Stimulated activated CD8-positive, alpha-beta memory T cell treated with anti-CD3 and anti-CD28 coated beads, Interleukin-4, amount 100 ng/mL, for 24 hours (primary cell): ENCODE measurements around the gene ACOX2.

Experiments used
- DNase-seq: peaks from one replicate; pipeline ENCODE4 v3.0.0-alpha.2; 2020; ENCODE audit warnings: low read depth

The ACOX2 gene

DNA sequence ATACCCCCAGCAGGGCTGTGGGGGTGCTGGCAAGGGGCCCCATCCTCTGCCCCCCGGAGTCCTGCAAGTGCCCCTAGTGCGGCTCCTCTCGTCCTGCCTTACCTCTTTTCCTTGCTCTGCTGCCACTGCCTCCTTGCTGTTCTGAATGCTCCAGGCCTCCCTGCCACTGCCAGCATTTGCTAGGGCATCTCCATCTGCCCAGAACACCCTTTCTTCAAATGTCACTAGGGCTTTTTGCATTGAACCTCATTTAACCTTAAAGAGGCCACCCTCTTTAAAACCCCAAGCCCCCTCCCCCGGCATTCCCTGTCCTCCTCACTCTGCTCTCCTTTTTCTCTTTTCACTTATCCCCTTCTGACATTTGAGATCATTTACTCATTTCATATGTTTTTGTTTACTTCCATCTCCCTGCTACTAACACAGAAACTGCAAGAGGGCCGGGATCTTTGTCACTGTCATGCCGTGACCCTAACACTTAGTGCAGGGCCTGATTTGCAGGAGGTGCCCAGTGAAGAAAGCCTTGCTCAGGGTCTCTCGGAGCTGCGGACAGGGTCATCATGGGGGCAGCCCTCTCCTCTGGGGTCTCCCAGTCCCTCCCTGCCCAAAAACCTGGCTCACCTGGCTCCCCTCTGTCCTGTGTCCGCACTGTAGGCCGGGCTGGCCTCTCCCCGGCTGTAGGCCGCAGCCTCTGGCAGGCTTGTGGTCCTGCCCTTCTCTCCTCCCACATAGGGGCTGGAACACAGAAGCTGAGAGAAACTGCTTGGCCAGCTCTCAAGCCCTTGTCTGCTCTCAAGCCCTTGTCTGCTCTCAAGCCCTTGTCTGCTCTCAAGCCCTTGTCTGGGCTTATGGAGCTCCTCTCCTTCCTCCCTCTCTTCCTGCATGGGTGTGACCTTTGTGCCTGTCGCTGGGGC lies at the start of gene ACOX2:
Gene ACOX2, minus strand, starts transcription at position 690 of the 911 bp plus-strand sequence. CDS start 2,084 bp downstream, outside the sequence.
- no peak for DNase-seq

DNA sequence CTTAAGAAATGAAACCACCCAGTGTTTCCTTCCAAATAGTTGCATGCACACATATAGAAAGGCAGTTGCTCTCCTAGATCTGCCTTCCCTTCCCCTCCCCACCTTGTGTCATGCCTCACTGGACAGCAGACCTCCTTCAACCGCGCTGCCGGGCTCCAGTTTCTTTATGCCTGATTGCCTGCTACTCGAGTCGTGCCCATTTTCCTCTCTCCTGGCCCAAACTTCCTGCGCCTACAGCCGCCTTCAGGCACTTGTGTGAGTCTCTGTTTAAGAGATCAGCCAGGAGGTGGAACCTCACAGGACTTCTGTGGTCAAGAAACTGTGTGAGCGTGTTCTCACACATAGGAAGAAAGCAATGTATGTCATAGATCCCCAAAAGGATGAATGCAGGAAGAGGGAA lies 49.0 kb upstream of the ACOX2 start:
- DNase-seq: no peak

DNA sequence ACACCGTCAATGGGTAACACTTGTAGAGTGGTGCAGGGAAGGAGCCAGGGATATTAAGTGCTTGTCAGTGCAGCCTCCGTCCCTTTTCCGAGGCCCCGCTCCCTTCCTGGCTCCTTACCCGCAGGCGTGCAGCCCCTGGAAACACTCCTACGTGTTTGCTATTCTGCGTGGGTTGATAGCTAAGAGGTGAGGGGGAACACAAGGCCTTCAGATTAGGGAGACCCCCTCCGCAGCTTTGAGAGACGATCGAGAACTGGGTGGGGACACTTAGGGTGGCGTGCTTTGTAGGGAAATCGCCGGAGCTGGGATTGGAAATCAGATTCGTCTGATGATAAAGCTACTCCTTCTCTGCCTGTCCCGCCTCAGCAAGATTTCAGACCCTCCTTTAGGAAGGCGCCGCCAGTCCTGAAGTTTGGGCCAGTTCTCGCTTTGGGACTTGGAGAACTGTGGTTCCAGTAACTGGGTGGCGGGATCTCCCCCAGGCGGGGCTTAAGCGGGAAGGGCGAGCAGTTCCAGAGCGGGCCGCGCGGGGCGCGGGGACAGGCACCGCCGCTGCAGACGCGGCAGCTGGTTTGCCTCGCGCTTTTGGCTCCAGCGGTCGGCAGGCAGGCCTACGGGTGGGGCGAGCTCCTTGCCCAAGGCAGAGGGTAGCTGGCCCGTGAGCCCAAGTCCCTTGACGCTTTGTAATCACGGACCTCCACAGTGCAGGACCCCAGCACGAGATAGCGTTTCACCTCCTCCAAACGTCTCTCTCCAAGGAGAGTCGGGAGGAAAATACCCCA lies 48.2 kb upstream of the ACOX2 start:
- DNase-seq: peak; percentile 42

DNA sequence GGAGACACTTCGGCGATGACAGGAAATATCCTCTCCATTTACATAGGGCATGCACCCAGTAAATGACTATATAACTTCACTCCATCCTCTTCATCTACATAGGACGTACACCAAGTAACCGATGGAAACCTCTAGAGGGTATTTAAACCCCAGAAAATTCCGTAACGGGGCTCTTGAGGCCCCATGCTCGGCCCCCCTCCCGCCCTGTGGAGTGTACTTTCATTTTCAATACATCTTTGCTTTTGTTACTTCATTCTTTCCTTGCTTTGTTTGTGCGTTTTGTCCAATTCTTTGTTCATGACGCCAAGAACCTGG lies 47.7 kb upstream of the ACOX2 start:
- no peak for DNase-seq

DNA sequence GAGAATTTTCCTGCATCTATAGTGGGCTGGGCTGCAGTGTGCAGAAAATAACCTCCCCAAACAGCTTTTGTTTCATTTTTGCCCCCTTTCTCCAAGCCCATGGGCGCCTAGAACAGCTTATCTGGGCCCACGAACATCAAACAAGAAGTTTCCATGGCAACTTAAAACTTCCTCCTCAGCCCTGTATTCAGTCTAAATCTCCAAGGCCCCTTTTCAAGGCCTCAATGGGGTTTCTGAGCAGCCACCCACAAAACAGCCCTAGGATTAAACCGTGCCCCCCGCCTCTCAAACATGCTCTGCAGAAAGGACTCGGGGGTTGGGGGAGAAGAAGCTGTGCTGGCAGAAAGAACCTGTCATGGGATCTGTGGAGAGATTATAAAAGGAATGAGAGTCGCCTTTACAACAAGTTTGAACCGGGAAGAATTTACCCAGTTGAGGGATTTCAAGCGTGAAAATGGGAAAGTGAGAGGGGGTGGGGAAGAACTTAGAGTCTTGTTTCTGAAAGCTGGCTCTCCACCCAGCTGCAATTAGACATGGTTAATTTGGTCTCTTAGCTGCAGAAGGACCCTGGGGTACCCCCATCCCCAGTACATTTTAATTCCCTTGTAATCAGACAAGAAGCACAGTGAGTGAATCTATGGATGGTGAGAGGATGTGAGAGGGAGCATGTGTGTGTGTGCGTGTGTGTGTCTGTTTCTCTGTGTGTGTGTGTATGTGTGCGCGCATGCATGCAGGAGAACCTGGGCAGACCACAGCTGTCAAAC lies 44.5 kb upstream of the ACOX2 start:
- DNase-seq: no peak

DNA sequence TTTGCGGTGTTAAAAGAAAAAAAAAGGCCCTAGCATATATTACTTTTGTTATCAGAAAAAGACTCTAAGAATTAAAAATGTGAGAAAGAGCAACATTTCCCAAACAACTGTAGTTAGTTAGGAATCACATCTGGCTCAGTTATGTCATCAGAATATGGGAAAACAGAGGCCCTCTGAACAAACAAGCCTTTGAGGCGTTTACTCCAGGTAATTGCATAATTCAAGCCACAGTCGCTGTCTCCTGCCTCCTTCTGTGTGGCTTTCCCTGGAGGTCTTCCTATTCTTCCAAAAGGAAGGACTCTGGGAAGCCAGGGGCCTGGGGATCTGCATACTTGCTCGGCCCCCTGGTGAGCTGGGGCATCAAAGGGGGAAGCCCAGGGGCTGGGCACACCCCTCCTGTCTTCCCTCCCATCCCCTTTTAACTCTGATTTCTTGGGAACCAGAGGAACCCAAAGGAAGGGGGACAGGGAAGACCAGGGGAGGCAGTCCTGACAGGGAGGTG lies 43.9 kb upstream of the ACOX2 start:
- no peak for DNase-seq

DNA sequence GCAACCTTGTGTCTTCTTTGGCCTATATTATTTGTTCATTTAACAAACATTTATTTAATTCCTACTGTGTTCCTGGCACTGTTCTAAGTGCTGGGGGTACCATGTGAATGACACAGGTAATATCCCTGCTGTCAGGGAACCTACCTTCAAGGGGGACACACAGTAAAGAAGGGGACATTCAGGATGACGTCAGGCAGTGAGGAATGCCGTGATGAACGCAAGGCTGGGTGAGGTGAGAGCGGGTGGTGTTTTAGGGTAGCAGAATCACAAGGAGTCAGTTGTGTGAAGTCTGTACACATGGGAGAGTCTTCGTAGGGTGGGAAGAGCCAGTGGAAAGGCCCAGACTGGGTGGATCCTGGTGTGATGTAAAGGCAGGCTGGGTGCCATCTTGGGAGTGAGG lies 41.9 kb upstream of the ACOX2 start:
- no peak for DNase-seq

DNA sequence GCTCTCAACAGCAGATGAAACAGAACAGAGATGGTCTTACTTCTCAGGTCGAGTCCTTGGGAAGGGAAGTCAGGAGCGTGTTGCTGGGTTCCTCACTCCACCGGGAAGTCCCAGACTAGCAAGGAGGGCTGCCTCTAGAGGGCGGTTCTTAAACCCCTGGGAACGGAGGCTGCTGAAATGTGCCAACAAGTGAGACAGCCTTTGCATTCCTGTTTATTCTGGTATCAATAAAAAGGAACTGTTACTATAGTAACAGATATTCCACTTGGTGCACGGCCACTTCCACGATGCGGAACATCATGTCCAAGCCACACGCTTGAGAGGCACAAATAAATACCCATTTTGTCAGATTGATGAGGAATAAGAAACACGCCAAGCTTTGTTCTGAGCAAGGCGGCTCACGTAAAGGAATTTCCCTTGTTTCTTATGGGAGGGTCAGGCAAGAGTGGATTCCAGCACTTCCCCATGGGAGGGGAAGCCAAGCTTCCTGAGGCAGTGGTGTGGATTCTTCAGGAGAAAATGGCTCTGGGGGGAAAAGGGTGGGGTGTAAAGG lies 40.4 kb upstream of the ACOX2 start, which contains the start of gene FAM107A:
Gene FAM107A, minus strand, starts transcription at position 123 of the 553 bp plus-strand sequence. CDS start 7,531 bp downstream, outside the sequence.
- no peak for DNase-seq

DNA sequence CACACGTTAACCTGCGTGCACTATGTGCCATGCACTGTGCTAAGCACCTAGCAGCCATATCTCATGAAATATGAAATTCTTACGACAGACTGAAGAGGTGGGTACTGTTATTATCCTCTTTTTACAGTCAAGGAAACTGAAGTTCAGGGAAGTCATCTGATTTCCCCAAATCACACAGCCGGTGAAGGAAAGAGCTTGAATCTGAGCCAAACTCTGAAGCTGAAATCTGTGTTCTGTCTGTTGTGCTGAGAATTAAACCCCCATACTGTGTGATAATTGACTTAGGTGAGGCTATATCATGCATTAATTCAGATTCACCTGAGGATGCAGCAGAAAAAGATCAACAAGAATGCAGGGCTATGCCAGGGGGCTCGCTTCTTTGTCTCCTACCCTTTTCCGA lies 39.7 kb upstream of the ACOX2 start:
- no peak for DNase-seq

DNA sequence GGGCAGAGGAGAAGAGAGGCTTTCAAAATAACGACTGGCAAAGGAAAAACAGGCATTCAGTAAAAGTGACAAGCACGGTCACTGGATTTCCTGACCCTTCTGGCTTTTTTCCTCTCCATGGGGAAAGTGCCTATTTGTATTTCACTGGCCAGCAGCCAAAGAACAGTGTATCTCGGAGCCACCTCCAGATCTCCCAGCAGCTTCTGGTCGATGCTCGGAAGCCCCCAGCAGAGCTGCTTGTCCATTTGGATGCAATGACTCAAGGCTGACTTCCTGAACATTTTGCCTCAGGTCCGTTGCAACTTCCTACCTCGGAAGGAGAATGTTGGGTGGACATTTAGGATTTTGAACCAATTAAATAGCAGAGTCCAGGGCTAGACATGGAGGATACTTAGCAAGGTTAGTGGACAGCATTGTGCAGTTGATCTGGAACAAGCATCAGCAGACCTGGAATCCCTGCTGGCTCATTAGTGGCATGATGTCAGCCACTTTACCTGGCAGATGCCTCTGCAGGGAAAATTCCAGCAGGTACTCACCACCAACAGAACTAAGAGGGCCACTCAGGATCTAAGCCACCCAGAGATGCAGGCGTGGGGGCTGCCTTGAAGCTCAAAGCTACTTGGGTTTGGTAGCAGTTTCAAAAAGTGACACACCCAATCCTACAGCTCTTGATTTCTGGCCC lies 39.1 kb upstream of the ACOX2 start:
- no peak for DNase-seq

DNA sequence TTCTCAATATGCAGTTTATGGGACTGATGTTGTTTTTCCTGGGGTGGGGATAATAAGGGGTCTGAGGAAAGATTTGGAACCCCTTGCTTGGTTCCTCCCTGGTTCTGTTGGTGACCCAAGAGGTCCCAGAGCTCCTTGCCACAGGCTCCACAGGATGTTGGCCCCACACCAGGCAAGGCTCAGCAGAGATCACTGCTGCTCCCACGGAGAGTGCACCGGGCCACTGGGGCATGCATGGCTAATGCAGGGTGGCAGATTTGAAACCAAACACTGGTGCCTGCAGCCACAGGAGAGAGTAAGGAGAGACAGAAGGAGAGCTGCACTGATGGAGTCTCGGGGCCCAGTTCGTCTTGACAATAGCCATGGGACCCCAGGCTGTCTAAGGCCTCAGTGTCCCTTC lies 37.7 kb upstream of the ACOX2 start:
- no peak for DNase-seq

DNA sequence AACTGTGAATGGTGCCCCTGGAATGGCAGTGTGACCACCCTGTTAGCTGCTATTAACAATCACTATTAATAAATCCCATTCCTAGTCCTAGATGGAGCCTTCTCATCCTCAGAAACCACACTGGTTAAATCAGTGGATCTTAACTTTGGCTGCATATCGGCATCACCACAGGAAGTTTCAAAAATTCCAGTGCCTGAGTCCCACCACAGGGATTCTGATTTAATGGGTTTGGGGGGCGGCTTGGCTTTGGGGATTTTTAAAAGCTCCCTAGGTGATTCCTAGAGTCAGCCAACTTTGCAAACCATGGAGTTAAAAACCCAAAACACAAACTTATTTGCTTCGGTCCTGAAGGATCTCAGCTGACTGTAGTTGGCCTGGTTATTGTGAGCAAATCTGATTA lies 37.1 kb upstream of the ACOX2 start:
- DNase-seq: no peak

DNA sequence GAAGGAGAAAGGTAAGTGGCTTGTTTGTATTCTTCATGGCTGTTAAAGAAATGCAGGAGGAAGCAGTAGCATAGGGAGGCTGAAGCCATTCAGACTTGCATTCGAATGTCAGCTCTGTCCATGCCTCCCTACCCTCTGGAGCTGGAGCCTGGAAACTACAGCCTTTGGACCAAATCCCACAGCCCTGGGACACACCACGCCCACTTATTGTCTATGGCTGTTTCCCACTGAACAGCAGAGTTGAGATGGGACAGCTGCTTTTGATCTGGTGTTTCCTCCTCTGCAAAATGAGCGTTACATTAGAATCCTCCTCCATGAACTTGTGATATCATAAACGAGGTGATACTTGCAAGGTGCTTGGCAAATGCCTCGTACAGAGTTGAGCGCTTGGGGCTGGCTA lies 36.6 kb upstream of the ACOX2 start:
- no peak for DNase-seq

DNA sequence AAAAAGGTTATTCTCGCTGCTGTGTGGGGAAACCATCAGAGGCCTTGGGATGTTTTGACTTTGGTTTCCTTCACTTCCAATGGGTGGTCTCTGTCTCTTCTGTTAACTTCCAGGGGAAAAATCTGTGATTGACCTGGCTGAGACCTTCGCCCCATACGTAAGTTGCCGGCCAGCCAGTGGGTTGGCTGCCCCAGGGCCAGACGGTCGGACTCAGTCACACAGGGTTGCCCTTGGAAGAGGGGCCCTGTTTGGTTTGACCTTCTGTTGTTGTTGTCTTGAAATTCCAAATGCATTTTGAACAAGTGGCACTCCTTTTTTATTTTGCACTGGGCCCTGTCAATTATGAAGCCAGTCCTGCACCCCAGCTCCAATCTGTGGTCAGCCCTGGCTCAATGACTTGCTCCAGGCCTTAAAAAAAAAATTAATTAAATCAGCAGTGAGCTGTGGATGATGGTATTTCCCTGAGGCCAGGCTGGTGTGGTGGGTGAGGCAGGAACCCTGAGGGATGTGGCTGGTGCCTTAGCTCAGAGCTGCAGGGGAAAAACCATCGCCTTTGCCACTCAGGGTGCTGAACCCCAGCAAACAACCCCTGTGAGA lies 35.7 kb upstream of the ACOX2 start:
- no peak for DNase-seq

DNA sequence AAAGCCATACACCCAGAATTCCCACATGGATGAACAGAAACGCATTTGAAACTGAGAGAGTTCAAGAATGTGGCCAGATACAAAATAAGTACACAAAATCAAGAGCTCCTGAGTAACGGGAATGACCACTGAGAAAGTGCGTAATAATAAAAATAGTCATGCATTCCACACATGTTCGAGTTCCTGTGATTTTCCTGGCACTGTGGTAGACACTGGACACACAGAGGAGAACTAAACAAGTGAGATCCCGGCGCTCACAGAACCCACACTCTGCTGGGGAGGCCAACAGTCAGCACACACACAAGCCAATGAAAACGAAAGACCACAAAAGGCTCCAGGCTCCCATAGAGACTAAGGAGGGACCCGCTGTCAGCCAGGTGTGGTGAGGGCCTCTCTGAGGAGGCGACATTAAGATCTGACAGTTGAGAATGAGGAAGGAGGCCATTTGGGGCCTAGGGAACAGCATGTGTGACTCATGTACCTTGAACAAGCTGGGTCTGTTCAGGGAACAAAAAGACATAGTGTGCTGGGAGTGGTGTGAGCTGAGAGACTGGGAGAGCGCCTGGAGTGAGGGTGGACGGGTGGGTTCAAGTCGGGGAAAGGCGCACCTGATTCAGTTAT lies 35.1 kb upstream of the ACOX2 start:
- no peak for DNase-seq

DNA sequence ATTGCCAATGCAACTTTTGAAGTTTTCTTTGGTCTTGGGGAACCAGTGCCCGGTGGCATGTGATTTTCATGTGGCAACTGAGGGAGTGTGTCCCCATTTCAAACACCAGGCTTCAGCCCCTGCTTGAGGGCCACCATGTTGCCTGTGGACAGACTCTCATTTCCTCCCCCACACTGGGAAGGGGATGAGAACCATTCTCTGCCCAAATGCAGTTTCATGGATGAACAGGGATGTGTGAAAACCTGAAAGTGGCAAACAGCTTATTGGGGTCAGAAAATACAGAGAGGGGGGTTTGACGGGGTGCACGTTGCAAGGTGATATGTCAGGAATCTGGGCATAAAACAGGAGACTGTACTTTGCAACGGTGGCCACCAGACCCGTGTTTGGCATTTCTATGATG lies 33.9 kb upstream of the ACOX2 start:
- no peak for DNase-seq

DNA sequence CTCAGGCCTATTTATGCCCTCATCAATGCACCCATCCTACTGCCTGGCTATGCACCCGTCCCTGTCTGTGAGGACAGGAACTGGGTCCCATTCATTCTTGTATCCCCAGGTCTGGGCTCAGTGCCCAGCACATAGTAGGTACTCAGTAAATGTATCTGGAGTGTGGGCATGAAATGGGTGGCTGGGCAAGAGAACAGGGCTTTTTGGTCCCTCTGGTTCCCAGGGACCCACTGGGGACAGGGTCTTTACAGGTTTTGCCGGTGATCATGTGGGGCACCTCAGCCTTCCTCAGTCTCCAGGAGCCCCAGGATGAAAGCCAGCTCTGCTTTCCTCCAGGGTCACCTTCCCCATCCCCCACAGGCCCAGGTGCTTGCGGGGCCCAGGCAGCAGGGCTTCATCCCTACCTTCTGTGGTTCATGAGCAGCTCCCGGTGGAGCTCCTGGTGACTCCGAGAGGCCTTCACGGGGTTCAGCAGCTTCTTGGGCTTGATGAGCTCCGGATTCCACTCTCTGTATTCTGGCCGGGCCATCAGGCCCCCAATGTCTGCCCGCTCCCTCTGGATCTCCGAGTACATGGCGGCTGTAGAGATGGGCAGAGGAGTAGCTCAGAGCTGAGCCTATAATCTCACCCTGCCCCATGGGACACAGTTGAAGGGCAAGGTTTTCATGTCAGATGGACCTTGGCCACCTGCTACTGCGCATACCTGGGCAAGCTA lies 32.5 kb upstream of the ACOX2 start:
- no peak for DNase-seq

DNA sequence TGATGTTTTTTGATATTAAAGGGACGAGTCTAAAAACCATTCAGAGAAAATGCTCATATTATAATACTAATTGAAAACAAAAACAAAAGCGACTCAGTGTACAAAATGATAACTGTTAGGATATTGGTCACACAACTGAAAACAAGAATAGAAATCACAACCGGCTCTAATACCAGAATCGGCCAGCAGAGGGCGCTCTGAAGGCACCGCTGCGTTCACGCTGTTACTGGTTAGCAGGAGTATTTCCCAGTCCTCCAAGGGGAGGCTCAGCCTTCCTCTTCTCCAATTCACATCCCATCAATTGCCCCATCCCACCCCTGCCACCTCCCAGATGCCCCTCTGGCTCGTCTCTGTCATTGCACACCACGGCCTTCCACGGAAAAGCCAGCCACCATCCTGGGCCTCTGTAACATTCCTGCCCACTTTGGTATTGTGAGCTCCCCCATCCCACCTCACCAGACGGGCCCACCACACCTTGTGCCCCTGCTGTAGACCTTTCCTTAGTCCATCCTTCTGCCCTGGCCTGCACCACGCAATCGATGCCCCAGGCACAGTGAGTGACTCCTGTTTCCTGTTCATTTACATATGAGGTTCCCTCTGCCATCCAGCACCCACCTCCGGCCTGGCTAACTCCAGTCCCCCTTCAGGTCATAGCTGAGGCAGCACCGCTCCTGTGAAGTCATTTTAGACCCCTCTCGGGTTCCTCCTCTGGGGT lies 31.7 kb upstream of the ACOX2 start:
- peak; percentile 67 for DNase-seq

DNA sequence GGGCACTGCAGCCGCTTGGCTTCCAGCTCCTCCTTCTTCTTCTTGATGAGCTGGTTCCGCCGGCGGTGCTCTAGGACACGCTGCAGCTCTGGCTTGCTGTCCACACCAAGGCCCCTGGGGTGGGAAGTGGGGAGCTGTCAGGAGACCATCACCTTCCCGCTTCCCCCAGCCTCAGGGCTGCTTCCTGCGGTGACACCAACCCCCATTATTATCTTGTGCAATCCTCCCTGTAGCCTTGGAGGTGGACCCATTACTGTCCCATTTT lies 30.2 kb upstream of the ACOX2 start:
- no peak for DNase-seq
